Measurements from ENCODE around the gene TTC22. TPM values are rescaled to one million over a fixed set of nuclear protein-coding genes. Genes with fewer than 3 reads are reported as not detected.

Gene TTC22
- polyA plus RNA-seq, 3 donors = 0.04 TPM; not detected in 2

- Mint-ChIP-seq H3K27me3 (ENCODE audit: low read depth in 3 of 3) (peaks cover 0 to 4% (median 4%) of the 10 kb centered on the region in 3 donors), H3K4me3 (no peak overlapping the region), H3K4me1 (no peaks in the 10 kb centered on the region), H3K36me3 (no peaks in the 10 kb centered on the region), H3K27ac (no peak overlapping the region), H3K9me3 (no peaks in the 10 kb centered on the region)
- Histone ChIP-seq H3K27ac (ENCODE audit: low read depth in 1 of 2, low read length in 2 of 2) (no peak overlapping the region), H3K9ac (ENCODE audit: insufficient read depth, low read length, poor library complexity, severe bottlenecking) (no peak overlapping the region), H3K79me2 (ENCODE audit: insufficient read depth, low read length) (no peaks in the 10 kb centered on the region), H4K20me1 (ENCODE audit: insufficient read depth, low read length) (no peaks in the 10 kb centered on the region), H3K9me3 (replicated peaks in 1 of 2; ENCODE audit: control insufficient read depth in 1 of 2, insufficient read depth in 1 of 2, low read length in 2 of 2) (no peaks in the 10 kb centered on the region), H3K4me2 (replicated peaks; ENCODE audit: extremely low read depth, low read length, poor library complexity, severe bottlenecking) (no peak overlapping the region), H2AFZ (ENCODE audit: insufficient read depth, low read depth, low read length, poor library complexity, severe bottlenecking) (no peak overlapping the region), H3K36me3 (replicated peaks in 1 of 2; ENCODE audit: control insufficient read depth in 1 of 2, insufficient read depth in 2 of 2, low read length in 2 of 2) (no peaks in the 10 kb centered on the region), H3K27me3 (ENCODE audit: control insufficient read depth in 2 of 2, insufficient read depth in 2 of 2, low read length in 2 of 2) (no peaks in the 10 kb centered on the region), H3K4me1 (ENCODE audit: control insufficient read depth in 1 of 2, insufficient read depth in 2 of 2, low read length in 2 of 2) (no peaks in the 10 kb centered on the region), H3K4me3 (replicated peaks in 1 of 3; ENCODE audit: low read depth in 2 of 3, low read length in 3 of 3) (no peak overlapping the region)
- no peak for DNase-seq
- TF ChIP-seq CTCF (IDR thresholded peaks at IDR 0.05) = no peak
- WGBS (ENCODE audit: insufficient coverage) = no CpG with 5 or more reads among the region's 2 CpGs
- intact Hi-C loops (cut with micrococcal nuclease) = no loop called here
Observed at GRCh38 chr1:54784066-54784465, 17.1 kb downstream of the TTC22 start.

GRCh38 chr1:54782588-54782987 is 18.5 kb downstream of the TTC22 start:
- no peaks in the 10 kb centered on the region for H3K27me3 ChIP-seq (ENCODE audit: control insufficient read depth in 2 of 2, insufficient read depth in 2 of 2, low read length in 2 of 2)
- no peak overlapping the region for H2AFZ ChIP-seq (ENCODE audit: insufficient read depth, low read depth, low read length, poor library complexity, severe bottlenecking)
- no peak for TF ChIP-seq CTCF (IDR thresholded peaks at IDR 0.05)
- H3K4me1 ChIP-seq (ENCODE audit: control insufficient read depth in 1 of 2, insufficient read depth in 2 of 2, low read length in 2 of 2) = no peaks in the 10 kb centered on the region
- no peaks in the 10 kb centered on the region for H3K79me2 ChIP-seq (ENCODE audit: insufficient read depth, low read length)
- DNase-seq = no peak
- H3K4me3 Mint-ChIP-seq = no peak overlapping the region
- no peak overlapping the region for H3K27ac Mint-ChIP-seq
- intact Hi-C loops (cut with micrococcal nuclease) = no loop called here
- no peak overlapping the region for H3K27ac ChIP-seq (ENCODE audit: low read depth in 1 of 2, low read length in 2 of 2)
- H4K20me1 ChIP-seq (ENCODE audit: insufficient read depth, low read length) = no peaks in the 10 kb centered on the region
- WGBS (ENCODE audit: insufficient coverage) = 82% methylated on average over 1 of the region's 2 CpGs
- H3K36me3 ChIP-seq (replicated peaks in 1 of 2; ENCODE audit: control insufficient read depth in 1 of 2, insufficient read depth in 2 of 2, low read length in 2 of 2) = no peaks in the 10 kb centered on the region
- H3K9ac ChIP-seq (ENCODE audit: insufficient read depth, low read length, poor library complexity, severe bottlenecking) = no peak overlapping the region
- H3K9me3 Mint-ChIP-seq = no peaks in the 10 kb centered on the region
- no peaks in the 10 kb centered on the region for H3K4me1 Mint-ChIP-seq
- H3K27me3 Mint-ChIP-seq (ENCODE audit: low read depth in 3 of 3) = peaks cover 0 to 4% (median 4%) of the 10 kb centered on the region in 3 donors
- H3K4me3 ChIP-seq (replicated peaks in 1 of 3; ENCODE audit: low read depth in 2 of 3, low read length in 3 of 3) = no peak overlapping the region
- no peaks in the 10 kb centered on the region for H3K36me3 Mint-ChIP-seq
- no peak overlapping the region for H3K4me2 ChIP-seq (replicated peaks; ENCODE audit: extremely low read depth, low read length, poor library complexity, severe bottlenecking)
- no peaks in the 10 kb centered on the region for H3K9me3 ChIP-seq (replicated peaks in 1 of 2; ENCODE audit: control insufficient read depth in 1 of 2, insufficient read depth in 1 of 2, low read length in 2 of 2)
